ENCODE data around the gene GFRA1. TPM values are rescaled to one million over a fixed set of nuclear protein-coding genes. Genes with fewer than 3 reads are reported as not detected.

Gene GFRA1
- total RNA-seq, 2 experiments from 2014 or later, result not detected

GRCh38 chr10:116126954-116127695 lies 145.9 kb downstream of the GFRA1 start:
- no peak for TF ChIP-seq CTCF (IDR thresholded peaks at IDR 0.05)

GRCh38 chr10:116126239-116126638 lies 146.8 kb downstream of the GFRA1 start:
- ChIA-PET CTCF (no interaction called here), POLR2A (no interaction called here)
- DNase-seq (no peak), ATAC-seq (ENCODE audit: poor library complexity) (no peak)
- Histone ChIP-seq H3K4me1 (ENCODE audit: insufficient read depth, low read length) (no peaks in the 10 kb centered on the region), H3K36me3 (ENCODE audit: insufficient read depth, low read length) (no peaks in the 10 kb centered on the region), H3K4me3 (ENCODE audit: low read length) (no peak overlapping the region), H3K27me3 (ENCODE audit: control insufficient read depth in 1 of 2, insufficient read depth in 2 of 2, low read length in 2 of 2) (no peaks in the 10 kb centered on the region), H3K9me3 (ENCODE audit: control insufficient read depth in 1 of 2, insufficient read depth in 1 of 2, low read length in 2 of 2) (peaks cover 0 to 17% of the 10 kb centered on the region in 2 experiments), H3K27ac (ENCODE audit: low read depth in 1 of 2, low read length in 2 of 2) (no peak overlapping the region)
- no peak for TF ChIP-seq CTCF (IDR thresholded peaks at IDR 0.05)
- no peaks in the 10 kb centered on the region for H3K36me3 Mint-ChIP-seq (ENCODE audit: low read depth)
- H3K9me3 Mint-ChIP-seq, result peaks cover 8% of the 10 kb centered on the region
- no peaks in the 10 kb centered on the region for H3K4me1 Mint-ChIP-seq (ENCODE audit: low read depth)
- H3K27me3 Mint-ChIP-seq, result no peaks in the 10 kb centered on the region
- intact Hi-C loops (cut with DNase I, micrococcal nuclease), result no loop called here
- H3K4me3 Mint-ChIP-seq, result no peak overlapping the region
- H3K27ac Mint-ChIP-seq, result no peak overlapping the region

More at GRCh38 chr10:116126954-116127695, 145.9 kb downstream of the GFRA1 start:
- Histone ChIP-seq H3K4me3 (ENCODE audit: low read length) (no peak overlapping the region), H3K4me1 (ENCODE audit: insufficient read depth, low read length) (no peaks in the 10 kb centered on the region), H3K27me3 (ENCODE audit: control insufficient read depth in 1 of 2, insufficient read depth in 2 of 2, low read length in 2 of 2) (no peaks in the 10 kb centered on the region), H3K9me3 (ENCODE audit: control insufficient read depth in 1 of 2, insufficient read depth in 1 of 2, low read length in 2 of 2) (peaks cover 0 to 17% of the 10 kb centered on the region in 2 experiments), H3K36me3 (ENCODE audit: insufficient read depth, low read length) (no peaks in the 10 kb centered on the region), H3K27ac (ENCODE audit: low read depth in 1 of 2, low read length in 2 of 2) (no peak overlapping the region)
- Mint-ChIP-seq H3K27ac (no peak overlapping the region), H3K4me3 (no peak overlapping the region), H3K9me3 (peaks cover 8% of the 10 kb centered on the region), H3K4me1 (ENCODE audit: low read depth) (no peaks in the 10 kb centered on the region), H3K36me3 (ENCODE audit: low read depth) (no peaks in the 10 kb centered on the region), H3K27me3 (no peaks in the 10 kb centered on the region)
- ATAC-seq (ENCODE audit: poor library complexity) (no peak), DNase-seq (no peak)
- CTCF ChIA-PET, result no interaction called here
- POLR2A ChIA-PET, result no interaction called here
- intact Hi-C loops (cut with DNase I, micrococcal nuclease), result no loop called here

GRCh38 chr10:116125180-116125579 lies 147.8 kb downstream of the GFRA1 start:
- Mint-ChIP-seq H3K27me3 (no peaks in the 10 kb centered on the region), H3K36me3 (ENCODE audit: low read depth) (no peaks in the 10 kb centered on the region), H3K4me1 (ENCODE audit: low read depth) (no peaks in the 10 kb centered on the region), H3K9me3 (peaks cover 8% of the 10 kb centered on the region), H3K4me3 (no peak overlapping the region), H3K27ac (no peak overlapping the region)
- DNase-seq (no peak), ATAC-seq (ENCODE audit: poor library complexity) (no peak)
- Histone ChIP-seq H3K4me3 (ENCODE audit: low read length) (no peak overlapping the region), H3K27ac (ENCODE audit: low read depth in 1 of 2, low read length in 2 of 2) (no peak overlapping the region), H3K36me3 (ENCODE audit: insufficient read depth, low read length) (no peaks in the 10 kb centered on the region), H3K27me3 (ENCODE audit: control insufficient read depth in 1 of 2, insufficient read depth in 2 of 2, low read length in 2 of 2) (no peaks in the 10 kb centered on the region), H3K9me3 (ENCODE audit: control insufficient read depth in 1 of 2, insufficient read depth in 1 of 2, low read length in 2 of 2) (peaks cover 0 to 21% of the 10 kb centered on the region in 2 experiments), H3K4me1 (ENCODE audit: insufficient read depth, low read length) (no peaks in the 10 kb centered on the region)
- POLR2A ChIA-PET, result no interaction called here
- intact Hi-C loops (cut with DNase I, micrococcal nuclease), result no loop called here
- TF ChIP-seq CTCF (IDR thresholded peaks at IDR 0.05), result no peak
- CTCF ChIA-PET, result no interaction called here
